Endothelial cell of hepatic sinusoid (primary cell): ENCODE measurements around the gene SGK2.
"Not testable (repeated sequence)": the region's sequence is repeated elsewhere in the genome, so short reads cannot be mapped to it uniquely, and the experiment has no call there.

Source experiments
- in situ Hi-C: cut with HindIII; loops from 2 replicates; pipeline ENCODE4 v1.10.0; 2017; ENCODE audit warnings: low sequenced_read_pairs

SGK2 gene

DNA sequence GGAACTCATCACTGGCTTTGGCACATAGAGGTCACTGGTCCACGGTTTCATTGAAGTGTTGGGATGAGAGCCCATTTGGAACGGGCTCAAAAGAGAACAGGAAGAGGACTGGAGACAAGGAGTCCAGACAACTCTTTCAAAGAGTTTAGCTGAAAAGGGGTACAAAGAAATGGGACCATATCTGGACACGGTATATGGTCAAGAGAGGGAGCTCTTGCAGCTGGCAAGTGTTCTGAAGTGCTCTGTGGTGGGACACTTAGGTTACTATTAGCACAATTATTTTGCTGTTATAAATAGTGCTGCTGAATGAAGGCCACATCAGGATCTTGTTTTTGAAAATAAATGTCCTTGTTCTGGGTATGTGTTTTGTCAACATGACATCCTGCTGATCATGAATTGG is 4.6 kb downstream of the SGK2 start:
- in situ Hi-C loops, result no loop called here

DNA sequence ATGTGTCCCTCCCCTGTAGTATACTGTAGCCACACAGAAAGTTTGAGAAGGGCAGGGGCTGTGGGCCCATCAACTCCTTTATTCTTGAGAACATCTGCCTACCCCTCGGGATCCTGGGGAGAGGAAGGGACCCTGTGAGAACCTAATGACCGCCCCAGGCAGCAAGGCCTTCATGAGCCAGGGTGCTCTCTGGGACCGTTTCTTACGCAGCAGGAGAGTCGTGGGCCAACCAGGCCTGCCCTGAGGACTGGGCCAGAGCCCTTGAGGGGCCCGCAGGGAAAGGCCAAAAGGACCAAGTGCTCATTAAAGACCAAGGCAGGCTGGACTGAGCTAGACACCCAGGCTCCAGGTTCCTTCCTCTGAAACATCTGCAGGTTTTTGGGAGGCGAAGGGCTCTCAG is 5.2 kb downstream of the SGK2 start:
- in situ Hi-C loops, result no loop called here

DNA sequence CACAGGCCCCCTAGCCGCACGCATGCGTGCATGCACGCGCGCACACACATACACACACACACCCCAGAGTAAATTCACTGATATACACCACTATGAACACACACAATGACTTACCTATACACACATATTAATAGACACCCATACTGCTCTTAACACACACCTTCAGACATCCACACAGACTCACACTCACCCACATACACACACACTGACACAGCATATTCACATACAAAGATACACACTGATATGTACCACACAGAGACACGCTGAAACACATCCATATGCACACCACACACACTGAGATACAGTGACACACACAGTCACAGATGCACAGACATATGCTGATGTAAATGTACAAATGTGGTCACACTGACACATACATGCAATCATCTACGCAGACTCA is 5.6 kb downstream of the SGK2 start:
- in situ Hi-C loops, result no loop called here

DNA sequence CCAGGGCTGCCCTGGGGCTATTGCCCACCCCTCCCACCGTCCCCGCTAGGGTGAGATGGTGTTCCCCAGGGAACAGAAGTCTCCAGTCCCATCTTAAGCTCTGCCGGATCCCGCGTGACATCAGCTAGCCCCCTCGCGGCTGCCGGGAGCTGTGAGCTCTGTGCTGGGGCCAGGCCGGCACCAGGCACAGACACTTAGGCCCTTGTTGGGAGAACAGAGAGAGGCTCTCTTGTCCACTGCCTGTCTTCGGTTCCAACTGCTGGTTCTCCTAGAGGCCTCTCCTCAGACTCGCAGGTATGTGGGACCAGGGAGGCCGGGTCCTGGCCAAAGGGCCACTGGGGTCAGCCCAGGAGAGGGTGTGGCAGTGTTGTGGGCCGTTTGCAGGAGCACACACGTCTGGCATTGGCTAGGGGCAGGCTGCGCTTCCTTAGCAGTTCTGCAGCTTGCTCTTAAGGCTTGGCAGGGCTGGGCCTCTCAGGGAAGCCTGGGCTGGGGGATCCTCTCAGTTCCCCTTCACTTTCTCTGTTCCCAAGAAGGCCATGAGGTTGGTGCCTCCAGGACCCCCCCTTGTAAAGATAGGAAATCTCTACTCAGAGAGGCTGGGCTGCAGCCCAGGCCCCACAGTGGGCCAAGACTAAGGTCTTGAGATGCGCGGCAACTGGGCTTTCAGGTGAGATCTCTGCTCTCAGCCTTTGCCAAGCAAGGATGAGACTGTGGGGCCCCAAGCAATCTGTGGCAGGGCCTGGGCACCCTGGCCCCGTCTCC is 6.3 kb downstream of the SGK2 start:
- in situ Hi-C loops, result no loop called here

DNA sequence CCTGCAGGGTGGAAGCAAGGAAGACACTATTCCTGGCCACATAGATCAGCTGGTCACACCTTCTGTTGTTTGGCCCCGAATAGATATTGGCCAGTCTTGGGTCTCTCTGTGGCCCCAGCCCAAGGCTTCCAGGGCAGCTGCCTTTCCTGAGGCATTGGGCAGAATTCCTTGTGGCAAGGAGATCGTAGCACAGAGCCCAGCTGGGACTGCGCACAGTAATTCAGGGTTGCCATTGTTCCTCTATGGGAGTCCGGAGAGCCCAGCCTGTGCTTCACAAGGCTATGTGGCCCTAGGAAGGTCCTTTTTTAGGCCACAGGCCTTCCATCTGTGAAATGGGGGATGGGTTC is 6.9 kb downstream of the SGK2 start:
- in situ Hi-C loops, result no loop called here

DNA sequence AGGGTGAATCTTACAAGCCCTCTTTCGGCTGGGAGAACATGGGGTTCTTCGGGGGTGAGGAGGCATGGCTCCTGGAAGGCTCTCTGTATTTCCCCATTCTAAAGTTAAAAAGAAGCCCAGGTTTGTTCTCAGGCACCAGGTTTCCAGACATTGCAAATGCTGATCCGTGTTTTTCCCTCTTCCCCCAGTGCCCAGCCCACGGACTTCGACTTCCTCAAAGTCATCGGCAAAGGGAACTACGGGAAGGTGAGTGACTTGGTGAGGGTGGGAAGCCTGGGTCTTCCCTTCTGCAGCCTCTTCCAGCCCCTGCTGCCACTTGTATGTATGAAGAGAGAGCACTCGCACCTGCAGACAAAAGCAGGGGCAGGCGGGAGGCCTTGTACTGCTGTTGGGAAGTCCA is 8.7 kb downstream of the SGK2 start:
- in situ Hi-C loops, result no loop called here

DNA sequence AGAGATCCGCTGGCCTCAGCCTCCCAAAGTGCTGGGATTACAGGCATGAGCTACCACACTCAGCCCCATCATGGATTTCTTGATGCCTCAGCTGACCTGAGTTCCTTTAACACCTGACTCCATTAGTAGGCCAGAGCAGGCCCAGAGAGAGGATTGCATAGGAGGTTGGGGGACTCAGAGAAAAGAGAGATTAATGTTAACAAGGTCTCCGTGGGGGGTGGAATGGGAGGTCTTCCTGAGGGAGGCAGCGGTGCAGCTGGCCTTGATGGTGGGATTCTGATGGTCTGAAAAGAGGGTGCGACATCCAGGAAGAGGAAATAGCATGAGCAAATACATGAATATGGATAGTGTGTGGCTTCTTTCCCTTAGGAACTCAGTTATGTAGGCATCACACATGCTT is 9.9 kb downstream of the SGK2 start:
- in situ Hi-C loops, result no loop called here

DNA sequence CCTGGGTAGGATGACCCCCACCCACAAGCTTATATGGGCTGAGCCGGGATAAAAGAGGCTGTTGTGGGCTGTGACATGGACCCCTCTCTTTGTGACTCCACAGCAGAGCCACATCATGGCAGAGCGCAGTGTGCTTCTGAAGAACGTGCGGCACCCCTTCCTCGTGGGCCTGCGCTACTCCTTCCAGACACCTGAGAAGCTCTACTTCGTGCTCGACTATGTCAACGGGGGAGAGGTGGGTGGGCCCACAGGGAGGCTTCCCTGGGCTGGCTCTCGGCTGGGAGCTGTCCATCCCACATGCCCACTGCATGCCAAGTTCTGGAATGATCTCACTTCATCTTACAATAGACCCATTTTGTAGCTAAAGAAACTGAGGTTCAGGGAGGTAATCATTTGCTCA is 10.5 kb downstream of the SGK2 start:
- in situ Hi-C loops, result no loop called here

DNA sequence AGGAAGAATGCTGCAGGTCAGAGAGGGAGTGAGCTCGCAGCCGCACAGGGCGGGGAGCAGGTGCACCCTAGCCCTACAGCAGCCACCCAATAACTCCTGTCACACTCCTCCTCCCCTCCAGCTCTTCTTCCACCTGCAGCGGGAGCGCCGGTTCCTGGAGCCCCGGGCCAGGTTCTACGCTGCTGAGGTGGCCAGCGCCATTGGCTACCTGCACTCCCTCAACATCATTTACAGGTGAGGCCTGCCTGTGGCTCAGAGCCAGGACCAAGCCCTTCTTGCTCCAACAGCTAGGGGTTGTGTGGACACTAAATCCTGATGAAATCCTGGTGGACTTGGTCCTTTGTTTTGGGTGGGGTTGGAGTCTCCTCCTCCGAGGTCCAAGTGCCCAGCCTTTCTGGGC is 11.7 kb downstream of the SGK2 start:
- in situ Hi-C loops, result no loop called here

DNA sequence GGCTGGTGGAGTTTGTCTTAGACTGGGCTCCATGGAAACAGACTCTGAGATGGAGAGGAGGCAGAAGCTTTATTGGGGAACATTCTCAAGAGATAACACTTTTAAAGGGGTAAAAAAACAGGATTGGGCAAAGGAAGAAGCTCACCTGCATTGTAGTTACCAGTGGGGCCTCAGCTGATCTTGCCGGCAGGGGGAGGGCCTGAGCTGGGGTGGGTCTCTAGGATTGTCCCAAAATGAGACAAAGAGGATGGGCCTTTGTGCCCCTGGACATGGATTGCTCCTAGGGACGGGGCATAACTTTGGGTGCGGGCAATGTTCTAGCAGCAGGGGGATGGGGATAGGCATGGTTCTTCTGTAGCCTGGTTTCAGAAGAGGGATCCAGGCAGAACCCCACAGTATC is 12.5 kb downstream of the SGK2 start:
- in situ Hi-C loops, result no loop called here

DNA sequence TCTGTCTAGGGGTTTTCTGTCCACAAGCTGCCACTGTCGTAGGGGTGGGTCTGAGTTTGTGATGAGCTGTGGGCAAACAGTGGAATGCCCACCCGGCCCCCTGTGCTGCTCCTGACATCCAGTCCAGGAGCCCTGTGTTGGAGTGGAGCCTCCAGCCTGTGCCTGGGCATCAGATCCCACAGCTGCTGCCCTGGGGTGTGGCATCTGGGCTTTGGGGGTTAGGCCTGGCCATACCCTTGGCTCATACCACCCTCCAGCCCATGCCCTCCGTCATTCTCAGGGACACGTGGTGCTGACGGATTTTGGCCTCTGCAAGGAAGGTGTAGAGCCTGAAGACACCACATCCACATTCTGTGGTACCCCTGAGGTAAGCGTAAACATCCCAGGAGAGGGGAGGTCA is 12.9 kb downstream of the SGK2 start:
- in situ Hi-C loops, result no loop called here

DNA sequence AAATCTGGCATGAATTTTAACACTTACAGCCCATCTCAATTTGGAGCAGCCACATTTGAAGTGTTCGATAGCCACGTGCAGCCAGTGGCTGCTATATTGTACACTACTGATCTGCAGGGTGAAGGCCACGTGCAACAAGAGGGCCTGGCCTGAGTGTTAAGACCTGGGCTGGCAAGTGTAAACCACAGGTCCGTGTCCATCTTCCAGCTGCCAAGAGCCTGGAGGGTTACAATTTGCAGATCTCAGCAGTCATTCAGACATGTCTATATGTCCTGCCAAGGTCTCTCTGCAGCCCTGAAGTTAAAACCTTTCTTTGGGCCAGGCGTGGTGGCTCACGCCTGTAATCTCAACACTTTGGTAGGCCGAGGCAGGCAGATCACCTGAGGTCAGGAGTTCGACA is 14.1 kb downstream of the SGK2 start:
- in situ Hi-C loops, result no loop called here

DNA sequence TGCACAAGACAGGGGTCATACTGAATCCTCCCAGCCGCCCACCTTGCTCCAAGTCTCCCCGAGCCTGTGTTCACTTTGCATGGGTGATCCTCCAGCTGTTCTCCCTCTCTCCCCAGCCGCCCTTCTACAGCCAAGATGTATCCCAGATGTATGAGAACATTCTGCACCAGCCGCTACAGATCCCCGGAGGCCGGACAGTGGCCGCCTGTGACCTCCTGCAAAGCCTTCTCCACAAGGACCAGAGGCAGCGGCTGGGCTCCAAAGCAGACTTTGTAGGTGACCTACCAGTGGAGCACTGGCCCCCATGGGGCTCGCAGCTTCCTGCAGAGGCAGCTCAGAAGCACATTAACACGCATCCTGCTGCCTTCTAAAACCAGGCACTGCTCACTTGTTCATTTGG is 17.3 kb downstream of the SGK2 start:
- in situ Hi-C loops, result no loop called here

DNA sequence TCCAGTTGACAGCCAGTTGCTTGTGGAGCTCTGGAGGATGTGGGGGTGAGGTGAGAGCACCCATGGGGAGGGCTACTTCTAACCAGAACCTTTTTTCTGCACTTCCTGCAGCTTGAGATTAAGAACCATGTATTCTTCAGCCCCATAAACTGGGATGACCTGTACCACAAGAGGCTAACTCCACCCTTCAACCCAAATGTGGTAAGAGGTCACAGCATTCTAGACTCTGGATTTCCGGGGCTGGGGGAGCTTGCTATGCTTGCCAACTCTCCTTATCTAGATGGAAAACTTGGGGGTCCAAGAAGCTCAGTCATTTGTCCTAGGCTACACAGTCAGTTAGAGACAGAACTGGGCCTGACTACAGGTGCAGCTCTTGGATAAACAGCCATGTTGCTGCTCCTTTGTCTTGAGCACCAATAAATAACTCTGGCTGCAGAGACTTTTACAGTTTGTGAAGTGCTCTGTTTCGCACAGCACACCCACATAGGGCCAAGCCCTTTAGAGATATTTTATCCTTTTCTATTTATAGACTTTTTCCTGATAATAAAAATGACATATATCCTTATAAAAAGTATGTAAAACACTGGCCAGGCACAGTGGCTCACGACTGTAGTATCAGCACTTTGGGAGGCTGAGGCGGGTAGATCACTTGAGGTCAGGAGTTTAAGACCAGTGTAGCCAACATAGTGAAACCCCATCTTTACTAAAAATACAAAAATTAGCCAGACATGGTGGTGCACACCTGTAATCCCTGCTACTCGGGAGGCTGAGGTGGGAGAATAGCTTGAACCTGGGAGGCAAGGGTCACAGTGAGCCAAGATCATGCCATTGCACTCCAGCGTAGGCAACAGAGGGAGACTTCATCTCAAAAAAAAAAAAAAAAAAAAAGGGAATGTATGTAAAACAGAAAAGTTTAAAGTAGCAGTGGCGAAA is 21.3 kb downstream of the SGK2 start:
- in situ Hi-C loops, result no loop called here

DNA sequence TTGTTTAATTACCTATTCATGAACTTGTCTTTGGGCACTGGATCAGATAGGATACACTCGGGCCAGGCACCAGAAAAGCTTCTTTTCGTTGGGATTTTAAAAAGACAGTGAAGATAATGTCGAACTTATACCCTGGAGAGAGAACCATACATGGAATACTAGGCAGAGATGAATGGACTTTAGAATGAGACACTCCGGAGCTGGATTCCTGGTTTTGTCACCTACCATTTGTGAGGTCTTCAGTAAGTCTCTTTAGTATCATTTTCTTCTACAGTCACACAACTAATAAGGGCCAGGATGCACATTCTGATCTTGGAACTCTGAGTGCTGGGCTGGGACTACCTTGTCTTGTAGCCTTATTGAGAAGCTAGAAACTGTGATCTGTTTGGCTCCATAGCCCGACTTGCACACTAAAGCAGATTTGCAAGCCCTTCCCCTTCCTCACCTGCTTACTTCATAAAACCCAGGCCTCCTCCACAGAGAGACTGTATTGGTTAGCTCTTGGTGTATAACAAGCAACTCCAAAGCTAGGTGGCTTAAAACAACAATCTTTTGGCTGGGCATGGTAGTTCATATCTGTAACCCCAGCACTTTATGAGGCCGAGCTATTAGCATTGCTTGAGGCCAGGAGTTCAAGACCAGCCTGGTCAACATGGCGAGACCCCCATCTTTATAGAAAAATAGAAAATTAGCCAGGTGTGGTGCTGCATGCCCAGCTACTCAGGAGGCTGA is 24.5 kb downstream of the SGK2 start:
- in situ Hi-C loops, result no loop called here

DNA sequence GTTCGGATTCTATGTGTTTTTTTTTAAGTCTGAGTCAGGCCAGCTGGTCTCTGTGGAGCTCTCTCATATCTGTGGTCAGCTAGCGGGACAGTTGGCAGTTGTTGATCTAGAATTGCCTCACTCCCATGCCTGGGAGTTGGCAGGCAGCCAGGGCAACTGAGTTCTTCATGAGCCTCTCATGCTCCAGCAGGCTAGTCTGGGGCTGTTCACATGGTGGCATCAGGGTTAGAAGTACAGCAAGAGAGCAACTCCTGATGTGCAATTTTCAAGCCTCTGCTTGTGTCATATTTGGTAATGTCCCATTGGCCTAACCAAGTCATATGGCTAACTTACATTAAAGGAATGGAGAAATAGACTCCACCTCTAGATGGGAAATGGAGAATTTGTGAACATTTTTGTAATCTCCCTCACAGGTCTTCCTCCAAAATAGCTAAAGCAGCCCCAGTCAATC is 25.2 kb downstream of the SGK2 start:
- in situ Hi-C loops, result no loop called here

DNA sequence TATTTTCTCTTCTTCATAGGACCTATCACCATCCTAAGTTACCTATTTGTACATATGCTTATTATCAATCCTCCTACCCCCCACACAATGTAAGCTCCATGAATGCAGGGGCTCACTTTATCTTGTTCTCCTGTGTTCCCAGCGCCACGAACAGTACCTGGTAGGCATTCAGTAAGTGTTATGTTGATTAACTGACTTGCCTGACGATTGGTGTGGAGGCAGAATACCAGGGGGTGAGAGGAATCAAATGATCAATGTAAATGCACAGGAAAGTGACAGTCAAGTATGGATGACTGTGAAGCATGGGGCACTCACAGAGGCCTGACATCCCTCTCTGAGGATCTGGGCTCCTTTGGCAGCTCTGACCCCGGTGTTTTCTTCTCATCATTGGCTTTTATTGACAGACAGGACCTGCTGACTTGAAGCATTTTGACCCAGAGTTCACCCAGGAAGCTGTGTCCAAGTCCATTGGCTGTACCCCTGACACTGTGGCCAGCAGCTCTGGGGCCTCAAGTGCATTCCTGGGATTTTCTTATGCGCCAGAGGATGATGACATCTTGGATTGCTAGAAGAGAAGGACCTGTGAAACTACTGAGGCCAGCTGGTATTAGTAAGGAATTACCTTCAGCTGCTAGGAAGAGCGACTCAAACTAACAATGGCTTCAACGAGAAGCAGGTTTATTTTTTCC is 25.8 kb downstream of the SGK2 start:
- in situ Hi-C loops, result no loop called here

DNA sequence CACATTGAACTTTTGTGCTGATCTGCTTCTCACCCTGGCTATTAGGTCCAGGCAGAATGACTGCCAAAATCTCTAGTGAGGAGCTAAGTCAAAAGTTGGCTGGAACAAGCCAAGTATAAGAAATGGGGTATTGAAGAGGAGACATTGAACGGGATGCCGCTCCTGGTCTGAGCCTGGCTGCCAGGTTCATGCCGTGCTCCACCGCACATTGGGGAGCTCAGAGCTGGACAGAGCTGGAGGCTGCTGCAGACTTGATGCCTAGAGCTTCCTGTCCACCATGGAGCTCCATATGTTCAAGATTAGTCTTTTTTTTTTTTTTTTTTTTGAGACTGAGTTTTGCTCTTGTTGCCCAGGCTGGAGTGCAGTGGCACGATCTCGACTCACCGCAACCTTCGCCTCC is 27.8 kb downstream of the SGK2 start:
- in situ Hi-C loops, result no loop called here

DNA sequence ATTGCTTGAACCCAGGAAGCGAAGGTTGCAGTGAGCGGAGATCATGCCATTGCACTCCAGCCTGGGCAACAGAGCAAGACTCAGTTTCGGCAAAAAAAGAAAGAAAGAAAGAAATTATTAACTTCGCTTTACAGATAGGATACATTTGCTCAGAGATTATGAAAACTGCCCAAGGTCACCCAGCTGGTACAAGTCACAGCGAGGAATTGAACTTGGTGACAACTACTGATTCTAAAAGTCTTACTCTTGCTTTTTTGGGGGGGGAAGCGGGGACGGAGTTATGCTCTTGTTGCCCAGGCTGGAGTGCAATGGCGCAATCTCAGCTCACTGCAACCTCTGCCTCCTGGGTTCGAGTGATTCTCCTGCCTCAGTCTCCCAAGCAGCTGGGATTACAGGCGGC is 29.7 kb downstream of the SGK2 start:
- in situ Hi-C loops, result not testable (repeated sequence)

DNA sequence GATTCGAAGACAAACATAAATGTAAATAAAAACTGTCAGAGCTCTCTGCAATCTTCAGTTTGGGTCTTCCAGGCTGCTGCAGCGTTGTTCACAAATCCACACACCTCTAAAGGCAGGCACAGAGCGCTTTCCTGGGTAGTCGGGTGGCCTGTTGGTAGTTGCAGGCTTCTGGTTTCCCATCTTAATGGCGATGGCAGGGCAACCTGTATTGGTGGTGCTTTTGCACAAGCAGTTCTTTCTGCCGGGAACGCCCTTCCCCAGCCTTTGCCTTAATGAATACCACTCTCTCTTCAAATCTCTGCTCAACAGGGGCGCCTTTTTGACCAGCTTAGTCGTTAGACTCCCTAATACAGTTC is 31.2 kb downstream of the SGK2 start:
- in situ Hi-C loops, result no loop called here
